ENCODE results near the gene IRF7.

- TF ChIP-seq POLR2A (IDR thresholded peaks at IDR 0.05) (no peak), CTCF (IDR thresholded peaks at IDR 0.05 in 8 of 11, conservative IDR thresholded peaks at IDR 0.05 in 3 of 11) (no peak), POLR2AphosphoS5 (IDR thresholded peaks at IDR 0.05) (no peak)
Observed at GRCh38 chr11:618856-619627, 3.3 kb upstream of the IRF7 start.

All from spleen (tissue), 7 donors.